Stimulated activated CD8-positive, alpha-beta memory T cell treated with anti-CD3 and anti-CD28 coated beads, Interleukin-15, amount 100 ng/mL, for 4 hours (primary cell): ENCODE results near the gene FBXO27.
"Not testable (repeated sequence)": the region's sequence is repeated elsewhere in the genome, so short reads cannot be mapped to it uniquely, and the experiment has no call there.

Experiments
- DNase-seq, 2 donors: peaks; one replicate each; pipeline ENCODE4 v3.0.0-alpha.2; 2020; ENCODE audit warnings: low read depth in 2 of 2

FBXO27 gene

DNA sequence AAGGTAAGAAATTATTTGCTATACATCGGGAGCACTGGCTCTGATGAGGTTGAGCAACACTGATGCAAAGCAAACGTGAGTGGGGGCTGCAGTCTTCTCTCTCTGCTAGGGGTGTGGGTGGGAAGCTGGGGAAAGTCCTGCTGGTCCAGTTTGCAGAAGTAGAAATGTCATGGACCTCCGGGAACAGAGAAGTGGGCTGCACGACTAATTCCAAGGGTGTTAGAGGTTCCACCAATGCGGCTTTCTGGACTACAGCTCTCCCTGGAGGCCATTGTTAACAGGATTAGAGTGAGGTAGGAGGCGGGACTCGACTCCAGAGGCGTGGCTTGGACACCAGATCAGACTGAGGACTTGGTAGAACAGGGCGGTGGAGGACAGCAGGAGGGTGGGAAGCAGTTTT, 5.7 kb upstream of the FBXO27 start:
- DNase-seq = no peak

DNA sequence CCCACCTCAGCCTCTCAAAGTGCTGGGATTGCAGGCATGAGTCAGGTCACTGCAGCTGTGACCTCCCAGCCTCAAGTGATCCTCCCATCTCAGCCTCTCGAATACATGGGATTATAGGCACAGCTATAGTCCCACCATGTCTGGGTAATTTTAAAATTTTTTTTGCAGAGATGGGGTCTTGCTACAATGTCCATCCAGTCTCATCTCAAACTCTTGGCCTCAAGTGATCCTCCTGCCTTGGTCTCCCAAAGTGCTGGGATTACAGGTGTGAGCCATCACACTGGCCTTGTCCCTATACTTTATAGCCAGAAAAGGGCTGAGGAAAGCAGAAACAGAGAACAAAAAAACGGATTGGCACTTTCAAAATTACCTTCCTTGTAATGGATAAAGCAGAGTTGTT, 4.8 kb upstream of the FBXO27 start:
- DNase-seq = no peak

DNA sequence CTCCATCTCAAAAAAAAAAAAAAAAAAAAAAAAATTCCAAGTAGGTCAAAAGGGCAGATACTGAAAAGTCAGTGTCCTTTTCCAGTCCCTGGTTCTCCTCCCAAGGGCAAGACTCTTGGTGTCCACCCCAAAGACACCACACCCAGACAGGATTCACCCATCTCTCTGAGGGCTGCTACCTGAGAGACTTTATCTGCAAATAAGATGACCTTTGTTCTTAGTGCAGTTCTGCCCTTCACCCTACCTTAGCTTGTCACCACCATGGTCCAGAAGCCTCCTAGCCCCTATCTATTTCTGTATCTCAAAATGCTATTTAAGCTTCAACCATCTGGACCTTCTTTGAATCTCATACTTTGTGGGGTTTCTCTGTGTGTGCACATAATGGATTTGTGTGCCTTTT, 4.2 kb upstream of the FBXO27 start:
- DNase-seq = no peak

DNA sequence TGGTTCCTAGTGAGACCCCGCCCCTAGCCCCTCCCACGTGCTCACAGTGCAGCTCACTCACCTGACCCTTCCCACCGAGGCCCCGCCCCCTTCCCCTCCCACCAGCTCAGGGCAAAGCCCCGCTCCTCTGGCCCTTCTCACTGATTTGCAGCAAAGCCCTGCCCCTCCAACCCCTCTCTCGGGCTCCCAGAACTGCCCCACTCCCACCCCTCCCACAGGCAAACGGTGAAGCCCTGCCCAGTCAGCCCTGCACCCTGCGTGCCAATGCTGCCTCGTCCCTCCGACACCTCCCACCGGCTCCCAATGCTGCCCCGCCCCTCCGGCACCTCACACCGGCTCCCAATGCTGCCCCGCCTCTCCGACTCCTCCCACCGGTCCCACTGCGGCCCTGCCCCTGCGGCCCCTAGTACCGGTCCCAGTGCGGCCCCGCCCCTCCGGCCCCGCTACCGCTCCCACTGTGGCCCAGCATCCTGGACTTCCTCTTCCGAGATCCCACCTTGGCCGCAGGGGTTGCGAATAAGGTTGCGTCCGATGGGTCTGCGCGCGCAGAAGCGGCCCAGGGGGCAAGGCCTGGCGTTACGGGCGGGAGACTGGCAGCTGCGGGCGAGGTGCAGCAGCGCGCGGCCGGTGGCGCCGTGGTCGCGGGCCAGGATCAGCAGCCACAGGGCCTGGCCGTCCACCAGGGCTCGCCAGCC, 834 bp downstream of the FBXO27 start:
- peak; percentile 58 to 60 for DNase-seq

DNA sequence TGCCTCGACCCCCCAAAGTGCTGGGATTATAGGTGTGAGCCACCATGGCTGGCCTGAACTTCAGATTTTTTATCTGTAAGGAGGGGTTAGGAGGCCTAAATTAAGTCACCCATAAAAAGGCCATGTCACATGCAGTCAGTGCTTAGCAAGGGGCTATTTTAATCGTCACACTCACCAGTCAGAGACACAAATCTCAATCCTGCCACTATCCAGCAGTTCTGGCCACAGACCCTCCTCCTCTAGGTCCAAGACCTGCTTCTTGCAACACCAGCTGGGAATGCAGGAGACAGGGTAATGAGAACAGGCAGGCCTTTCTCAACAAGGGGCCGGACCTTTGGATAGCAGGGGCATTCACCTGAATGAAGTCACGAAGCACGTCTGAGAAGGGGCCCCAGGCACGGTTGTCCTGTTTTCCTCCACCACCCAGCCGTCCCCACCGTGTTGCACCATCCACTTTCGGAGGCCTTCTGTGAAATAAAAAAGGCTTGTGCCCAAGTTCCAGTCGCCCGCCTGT, 1.4 kb downstream of the FBXO27 start:
- no peak for DNase-seq

DNA sequence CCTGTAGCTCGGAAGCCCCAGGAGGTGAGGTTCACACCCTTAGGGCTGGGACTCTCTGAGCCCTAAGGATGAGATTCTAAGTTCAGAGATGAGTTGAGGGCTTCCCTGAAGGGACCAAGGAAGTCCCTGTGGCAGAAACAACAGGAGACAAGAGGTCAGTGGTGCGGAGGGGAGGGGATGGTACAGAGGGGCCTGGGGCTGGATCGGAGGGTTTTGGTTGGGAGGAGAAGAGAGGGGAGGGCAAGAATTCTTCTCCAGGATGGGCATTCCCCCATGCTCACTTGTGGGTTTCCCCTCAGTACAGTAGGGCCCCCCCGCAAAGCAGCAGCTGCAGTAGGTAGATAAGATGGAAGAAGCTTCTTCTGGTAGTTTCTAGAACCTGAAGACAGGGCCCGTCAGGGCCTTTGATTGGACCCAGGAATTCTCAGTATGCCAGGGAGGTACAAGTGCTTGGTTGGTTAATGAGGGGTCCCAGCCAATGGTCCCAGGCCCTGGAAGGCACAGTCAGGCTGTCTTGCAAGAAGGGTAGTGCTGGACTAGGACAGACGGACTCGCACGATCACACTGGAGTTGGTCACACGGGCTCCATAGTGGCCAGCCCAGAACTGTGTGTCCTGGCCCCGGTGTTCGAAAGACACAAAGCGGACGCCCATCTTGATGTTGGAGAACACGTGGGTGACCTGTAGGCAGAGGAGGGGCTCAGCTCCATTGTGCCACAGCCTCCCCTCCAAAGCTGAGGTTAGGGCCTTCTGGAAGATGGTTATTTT, 7.3 kb downstream of the FBXO27 start:
- DNase-seq = no peak

DNA sequence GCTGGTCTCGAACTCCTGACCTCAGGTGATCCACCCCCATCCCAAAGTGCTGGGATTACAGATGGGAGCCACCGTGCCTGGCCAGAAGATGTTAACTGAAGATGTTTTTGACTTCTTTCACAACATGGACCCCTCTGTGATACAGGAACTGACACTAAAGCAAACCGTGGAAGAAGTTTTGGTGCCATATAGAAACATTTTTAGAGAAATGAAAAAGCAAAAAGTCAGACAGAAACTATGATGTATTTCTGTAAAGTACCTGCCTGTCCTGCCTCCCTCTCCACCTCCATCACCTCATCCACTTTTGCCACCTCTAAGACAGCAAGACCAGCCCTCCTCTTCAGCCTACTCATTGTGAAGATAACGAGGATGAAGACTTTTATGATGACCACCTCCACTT, 11.3 kb downstream of the FBXO27 start:
- no peak for DNase-seq

DNA sequence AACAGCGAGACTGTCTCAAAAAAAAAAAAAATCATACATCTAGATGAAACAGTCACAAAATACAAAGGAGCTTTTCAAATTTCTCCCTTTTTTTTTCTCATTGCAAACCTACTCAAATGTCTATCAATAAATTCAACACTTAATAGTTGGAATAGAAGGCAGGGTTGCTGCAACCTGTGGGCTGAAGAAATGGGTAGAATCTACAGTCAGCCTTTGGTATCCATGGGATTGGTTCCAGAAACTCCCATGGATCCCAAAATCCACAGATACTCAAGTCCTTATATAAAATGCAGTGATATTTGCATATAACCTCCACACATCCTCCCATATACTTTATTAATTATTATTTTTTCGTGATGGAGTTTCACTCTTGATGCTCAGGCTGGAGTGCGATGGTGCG, 14.7 kb downstream of the FBXO27 start:
- DNase-seq = no peak

DNA sequence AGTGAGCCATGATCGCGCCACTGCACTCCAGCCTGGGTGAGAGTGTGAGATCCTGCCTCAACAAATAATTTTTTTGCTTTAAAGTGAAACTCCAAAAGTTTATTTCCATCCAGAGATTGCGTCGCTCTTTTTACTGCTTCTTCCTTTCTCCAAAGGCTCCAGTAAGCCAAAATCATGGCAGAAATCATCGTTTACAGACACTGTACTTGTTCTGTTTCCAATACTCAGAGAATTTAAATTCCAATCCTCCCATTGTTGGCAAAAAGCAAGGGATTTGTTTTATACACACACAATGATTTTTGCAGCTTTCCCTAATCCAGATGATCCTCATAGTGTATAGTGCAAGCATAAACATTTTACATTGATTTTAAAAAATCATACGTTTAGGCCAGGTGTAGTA, 15.3 kb downstream of the FBXO27 start:
- DNase-seq = no peak

DNA sequence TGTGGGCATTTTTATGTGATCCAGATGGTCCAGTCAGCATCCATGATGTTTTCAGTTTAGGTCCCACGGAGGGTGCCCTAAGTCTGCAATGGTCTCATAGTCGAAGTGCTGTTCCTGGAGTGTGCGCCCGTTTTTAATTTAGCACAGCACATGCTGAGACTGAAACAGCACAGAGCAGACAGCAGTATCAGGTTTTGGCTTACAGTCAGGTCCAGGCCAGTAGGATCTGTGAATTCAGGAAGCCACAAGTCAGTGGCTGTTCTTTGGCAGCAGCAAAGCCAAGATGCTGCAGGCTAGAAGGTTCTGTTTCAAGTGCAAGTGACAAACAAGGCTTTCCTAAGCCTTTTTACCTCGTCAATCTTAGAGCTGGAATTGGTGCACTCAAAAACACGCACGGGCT, 18.3 kb downstream of the FBXO27 start:
- DNase-seq = no peak

DNA sequence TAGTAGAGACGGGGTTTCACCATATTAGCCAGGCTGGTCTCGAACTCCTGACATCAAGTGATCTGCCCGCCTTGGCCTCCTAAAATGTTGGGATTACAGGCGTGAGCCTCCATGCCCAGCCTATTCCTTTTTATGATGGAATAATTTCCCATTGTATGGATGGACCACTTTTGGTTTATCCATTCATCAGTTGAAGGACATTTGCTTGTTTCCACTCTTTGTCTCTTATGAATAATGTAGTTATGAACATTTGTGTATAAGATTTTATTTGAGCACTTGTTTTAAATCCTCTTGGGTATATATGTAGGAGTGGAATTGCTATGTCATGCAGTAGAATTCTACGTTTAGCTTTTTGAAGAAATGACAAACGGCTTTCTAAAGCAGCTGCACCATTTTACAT, 23.3 kb downstream of the FBXO27 start:
- no peak for DNase-seq

DNA sequence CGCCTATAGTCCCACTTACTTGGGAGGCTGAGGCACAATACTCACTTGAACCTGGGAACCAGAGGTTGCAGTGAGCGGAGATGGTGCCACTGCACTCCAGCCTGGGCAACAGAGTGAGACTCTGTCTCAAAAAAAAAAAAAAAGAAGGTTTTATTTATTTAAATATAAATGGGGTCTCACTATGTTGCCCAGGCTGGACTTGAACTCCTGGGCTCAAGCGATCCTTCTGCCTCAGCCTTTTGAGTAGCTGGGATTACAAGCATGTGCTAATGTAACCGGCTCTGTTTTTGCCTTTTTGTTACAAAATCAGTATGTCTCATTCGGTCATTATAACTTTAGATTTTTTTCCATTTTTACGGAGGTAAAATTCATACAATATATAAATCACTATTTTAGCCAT, 24.2 kb downstream of the FBXO27 start:
- DNase-seq = no peak

DNA sequence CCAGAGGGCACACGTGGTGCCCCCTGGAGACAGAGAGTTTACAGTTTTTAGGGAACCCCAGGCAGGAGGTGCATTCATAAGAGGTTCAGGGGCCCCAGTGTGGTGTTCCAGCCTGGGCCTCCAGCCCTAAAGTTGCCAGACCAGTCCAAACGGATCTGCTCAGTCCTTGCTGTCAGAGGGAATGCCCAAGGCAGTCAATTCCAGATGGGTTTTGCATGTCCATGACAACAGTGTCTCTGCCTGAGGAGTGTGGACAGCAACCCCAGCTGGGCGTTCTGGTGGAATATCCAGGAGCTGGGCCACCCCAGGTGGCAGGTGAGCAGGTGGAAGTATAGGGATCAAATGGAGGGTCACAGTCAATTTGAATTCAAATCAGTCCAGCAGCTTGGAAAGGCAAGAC, 25.3 kb downstream of the FBXO27 start:
- no peak for DNase-seq

DNA sequence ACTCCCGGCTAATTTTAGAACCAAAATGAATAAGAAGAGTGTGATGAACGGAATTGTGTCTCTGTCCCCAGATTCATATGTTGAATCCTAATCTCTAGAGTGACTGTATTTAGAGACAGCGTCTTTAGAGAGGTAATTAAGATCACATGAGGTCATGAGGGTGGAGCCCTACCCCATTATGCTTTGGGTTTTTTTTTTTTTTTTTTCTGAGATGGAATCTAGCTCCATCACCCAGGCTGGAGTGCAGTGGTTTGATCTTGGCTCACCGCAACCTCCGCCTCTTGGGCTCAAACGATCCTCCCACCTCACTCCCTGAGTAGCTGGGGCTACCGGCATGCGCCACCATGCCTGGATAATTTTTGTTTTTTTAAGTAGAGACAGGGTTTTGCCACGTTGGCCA, 27.9 kb downstream of the FBXO27 start:
- DNase-seq = no peak

DNA sequence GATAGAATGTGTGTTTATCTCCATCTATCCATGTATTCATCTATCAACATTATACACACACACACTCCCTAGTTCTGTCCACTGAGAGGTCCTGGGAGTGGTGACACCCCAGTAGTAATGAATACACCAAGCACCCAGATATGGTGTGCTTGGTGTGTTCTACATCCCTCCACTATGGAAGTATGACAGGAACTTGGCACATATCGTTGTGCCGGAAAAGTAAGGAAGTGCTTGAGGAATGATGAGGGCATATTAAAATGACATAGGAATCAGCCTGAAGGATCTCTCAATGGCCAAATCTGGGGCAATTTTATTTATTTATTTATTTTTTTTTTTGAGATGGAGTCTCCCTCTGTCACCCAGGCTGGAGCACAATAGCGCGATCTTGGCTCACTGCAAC, 28.6 kb downstream of the FBXO27 start:
- no peak for DNase-seq

DNA sequence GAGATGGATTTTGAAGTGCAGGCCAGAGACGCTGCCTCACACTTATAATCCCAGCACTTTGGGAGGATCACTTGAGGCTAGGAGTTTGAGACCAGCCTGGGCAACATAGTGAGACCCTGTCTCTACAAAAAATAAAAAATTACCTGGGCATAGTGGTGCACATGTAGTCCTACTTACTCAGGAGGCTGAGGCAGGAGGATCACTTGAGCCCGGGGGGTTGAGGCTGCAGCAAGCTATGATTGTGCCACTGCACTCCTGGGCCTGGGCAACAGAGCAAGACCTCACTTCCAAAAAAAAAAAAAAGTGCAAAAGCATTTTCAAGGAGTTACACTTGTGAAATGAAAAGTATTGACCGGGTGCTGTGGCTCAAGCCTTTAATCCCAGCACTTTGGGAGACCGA, 29.2 kb downstream of the FBXO27 start:
- DNase-seq = no peak

DNA sequence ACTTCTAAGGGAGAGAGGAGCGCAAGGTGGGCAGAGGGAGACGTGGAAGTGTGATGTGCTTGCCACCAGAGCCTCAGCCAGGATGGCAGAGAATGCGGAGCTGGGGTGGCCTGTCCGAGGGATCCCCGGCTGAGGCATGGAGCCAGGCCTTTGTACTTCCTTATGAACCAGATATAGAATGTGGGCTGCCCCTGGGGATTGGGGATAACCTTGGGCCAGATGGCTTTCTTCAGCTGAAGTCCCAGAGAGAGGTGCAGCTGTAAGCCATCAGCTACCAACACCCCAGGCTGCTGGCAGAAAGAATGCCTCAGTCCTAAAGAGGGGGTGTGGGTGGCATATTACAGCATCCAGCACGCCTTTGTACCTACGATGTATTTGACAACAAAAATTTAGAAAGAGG, 31.3 kb downstream of the FBXO27 start:
- DNase-seq = no peak

DNA sequence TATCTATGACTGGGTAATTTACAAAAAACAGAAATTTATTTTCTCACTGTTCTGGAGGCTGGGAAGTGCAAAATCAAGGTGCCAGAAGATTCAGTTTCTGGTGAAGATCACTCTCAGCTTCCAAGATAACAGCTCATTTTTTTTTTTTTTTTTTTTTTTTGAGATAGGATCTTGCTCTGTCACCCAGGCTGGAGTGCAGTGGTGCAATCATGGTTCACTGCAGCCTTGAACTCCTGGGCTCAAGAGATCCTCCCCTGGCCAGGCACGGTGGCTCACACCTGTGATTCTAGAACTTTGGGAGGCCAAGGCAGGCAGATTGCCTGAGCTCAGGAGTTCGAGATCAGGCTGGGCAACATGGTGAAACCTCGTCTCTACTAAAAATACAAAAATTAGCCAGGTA, 34.8 kb downstream of the FBXO27 start:
- DNase-seq = not testable (repeated sequence)

DNA sequence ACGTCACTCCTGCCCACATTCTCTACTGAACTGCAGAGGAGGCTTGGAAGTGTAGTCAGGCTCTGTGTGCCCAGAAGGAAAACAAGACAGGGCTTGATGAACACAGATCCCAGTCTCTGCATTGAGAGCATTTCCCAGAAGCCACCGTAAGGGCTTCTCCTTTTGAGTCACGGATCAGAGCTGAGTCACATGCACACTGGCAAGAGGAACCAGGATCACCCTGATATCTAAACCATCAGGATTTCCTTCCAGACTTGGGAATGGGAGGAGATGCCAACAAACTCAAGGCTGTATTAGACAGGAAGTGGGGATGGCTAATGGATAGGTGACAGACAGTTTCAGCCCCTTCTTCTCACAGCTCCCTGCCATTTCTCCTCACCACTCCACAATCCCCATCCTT, 39.1 kb downstream of the FBXO27 start:
- no peak for DNase-seq

DNA sequence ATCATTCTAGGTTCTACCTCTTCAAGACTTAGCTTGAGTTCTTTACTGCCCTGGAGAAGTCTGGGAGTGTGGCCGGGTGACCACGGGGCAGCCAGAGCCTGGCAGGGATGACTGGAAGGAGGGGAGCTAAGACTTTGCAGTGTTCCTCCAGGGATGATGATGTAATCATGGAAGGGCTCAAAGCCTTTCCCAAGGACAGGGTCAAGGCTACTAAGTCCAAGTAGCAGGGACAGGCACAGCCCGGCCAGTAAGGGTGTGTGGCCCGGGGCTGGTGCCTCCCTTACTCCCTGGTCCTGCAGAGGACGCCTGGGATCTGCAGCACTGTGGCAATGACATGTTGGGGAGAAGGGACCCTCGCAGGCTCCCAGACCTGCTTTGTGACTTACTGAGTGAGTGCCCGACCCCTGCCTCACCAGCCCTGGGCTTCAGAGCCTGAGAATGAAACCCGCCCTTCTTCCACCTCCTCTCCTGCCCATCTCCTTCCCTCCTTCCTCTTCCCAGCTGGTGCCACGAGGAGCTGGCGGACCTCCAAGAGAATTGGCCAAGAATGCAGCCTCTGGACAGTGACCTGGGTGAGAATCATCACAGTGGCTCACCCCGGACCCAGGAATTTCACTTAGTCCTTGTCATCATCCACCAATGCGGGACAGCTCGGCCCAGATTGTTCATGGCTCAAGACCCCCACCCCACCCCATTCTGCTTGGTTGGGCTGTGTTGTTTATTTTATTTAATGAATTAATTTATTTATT, 41.2 kb downstream of the FBXO27 start:
- DNase-seq = no peak

DNA sequence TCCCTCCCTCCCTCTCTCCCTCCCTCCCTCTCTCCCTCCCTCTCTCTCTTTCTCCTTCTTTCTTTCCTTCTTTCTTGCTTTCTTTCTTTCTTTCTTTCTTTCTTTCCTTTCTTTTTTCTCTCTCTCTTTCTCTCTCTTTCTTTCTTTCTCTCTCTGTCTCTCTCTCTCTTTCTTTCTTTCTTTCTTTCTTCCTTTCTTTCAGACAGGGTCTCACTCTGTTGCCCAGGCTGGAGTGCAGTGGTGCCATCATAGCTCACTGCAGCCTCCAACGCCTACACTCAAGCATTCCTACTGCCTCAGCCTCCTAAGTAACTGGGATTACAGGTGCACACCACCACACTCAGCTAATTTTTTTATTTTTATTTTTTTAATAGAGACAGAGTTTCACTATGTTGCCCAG, 42.7 kb downstream of the FBXO27 start:
- not testable (repeated sequence) for DNase-seq

DNA sequence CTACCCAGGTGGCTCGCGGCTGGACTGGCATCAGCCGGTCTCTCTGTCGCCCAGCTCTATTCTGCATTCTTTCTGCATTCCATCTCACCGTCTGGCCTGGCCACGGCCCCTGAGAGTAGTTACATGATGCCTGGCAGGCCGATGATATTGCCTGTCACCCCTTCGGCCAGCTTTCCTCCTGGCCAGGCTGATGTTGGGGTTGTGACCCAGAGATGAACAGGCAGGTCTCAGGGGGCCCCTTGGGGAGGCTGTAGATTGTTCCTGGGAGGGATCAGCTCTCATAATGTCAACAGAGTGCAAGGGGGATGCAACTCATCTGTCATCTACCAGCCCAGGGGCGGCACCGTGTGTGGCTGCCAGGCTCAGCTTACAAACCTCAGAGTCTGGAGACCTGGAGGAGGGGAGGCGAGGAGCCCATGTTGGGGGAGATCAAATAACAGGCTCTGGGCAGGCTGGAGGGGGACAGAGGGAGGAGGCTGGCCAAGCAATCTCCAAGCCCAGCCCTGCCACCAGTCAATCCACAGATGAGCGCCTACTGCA, 43.2 kb downstream of the FBXO27 start:
- no peak for DNase-seq
